Measurements from ENCODE around the gene EIF5B.
A peak's percentile ranks its signal among the peaks of the same experiment; 100 is the strongest.

EIF5B gene

DNA sequence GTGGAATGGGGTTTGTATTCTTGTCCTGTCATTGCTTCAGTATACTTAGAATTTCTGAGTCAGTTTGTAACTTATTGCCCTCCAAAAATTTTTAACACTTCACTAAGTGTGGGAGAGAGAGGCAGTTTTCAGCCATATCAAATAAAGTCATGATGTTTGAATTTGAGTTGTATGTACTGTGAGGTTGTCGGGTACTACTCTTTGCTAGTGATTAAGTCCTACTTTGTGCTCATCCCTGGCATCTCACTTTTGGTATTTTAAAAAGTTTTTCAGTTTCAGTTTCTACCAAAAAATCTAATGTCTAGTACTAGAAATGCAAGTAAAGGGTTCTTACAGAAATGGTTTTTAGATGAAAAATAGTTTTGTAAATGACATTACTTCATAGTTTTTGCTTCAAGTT, 40.7 kb downstream of the EIF5B start:
- Histone ChIP-seq H3K27me3 (replicated peaks; ENCODE audit: control insufficient read depth, insufficient read depth, low read length) (no peaks in the 10 kb centered on the region), H3K36me3 (ENCODE audit: control insufficient read depth, insufficient read depth, low read length) (peaks cover 2% of the 10 kb centered on the region), H3K4me3 (replicated peaks; ENCODE audit: low read depth, low read length) (no peak overlapping the region)
- TF ChIP-seq, protein P1, sequence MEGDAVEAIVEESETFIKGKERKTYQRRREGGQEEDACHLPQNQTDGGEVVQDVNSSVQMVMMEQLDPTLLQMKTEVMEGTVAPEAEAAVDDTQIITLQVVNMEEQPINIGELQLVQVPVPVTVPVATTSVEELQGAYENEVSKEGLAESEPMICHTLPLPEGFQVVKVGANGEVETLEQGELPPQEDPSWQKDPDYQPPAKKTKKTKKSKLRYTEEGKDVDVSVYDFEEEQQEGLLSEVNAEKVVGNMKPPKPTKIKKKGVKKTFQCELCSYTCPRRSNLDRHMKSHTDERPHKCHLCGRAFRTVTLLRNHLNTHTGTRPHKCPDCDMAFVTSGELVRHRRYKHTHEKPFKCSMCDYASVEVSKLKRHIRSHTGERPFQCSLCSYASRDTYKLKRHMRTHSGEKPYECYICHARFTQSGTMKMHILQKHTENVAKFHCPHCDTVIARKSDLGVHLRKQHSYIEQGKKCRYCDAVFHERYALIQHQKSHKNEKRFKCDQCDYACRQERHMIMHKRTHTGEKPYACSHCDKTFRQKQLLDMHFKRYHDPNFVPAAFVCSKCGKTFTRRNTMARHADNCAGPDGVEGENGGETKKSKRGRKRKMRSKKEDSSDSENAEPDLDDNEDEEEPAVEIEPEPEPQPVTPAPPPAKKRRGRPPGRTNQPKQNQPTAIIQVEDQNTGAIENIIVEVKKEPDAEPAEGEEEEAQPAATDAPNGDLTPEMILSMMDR (IDR thresholded peaks at IDR 0.05; ENCODE audit: insufficient read depth, low read length, poor library complexity, severe bottlenecking), result no peak
- no peak for DNase-seq (ENCODE audit: extremely low read depth, insufficient read length)

DNA sequence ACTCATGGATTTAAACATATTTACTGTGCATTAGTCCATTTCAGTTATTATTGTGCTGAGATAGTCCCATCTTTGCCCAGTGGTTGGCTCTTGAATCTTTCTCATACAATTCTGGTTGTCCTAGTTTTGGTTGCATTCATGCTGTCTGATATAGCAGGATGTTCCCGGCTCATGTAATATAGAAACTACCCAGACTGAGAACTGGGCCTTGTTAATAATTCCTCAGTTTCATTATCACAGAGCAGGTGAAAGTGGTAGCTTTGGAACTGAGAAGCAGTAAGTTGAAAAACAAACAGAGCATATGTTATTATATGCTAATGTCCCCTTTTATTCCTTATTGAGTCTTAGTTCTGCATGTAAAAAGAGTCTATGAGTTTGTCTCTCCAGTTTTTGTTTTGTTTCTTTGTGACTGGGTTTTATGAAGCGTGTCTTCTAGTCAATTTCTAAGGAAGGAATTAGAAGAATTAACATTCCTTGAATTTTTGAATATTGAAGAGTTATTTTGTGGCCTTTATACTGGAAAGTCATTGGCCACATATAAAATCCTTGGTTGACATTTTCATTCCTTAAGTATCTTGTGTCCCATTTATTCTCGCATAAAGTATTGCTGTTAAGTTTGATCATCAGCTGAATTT, 43.3 kb downstream of the EIF5B start:
- TF ChIP-seq, protein P1 (IDR thresholded peaks at IDR 0.05; ENCODE audit: insufficient read depth, low read length, poor library complexity, severe bottlenecking), result no peak
- Histone ChIP-seq H3K4me3 (replicated peaks; ENCODE audit: low read depth, low read length) (no peak overlapping the region), H3K27me3 (replicated peaks; ENCODE audit: control insufficient read depth, insufficient read depth, low read length) (no peaks in the 10 kb centered on the region), H3K36me3 (ENCODE audit: control insufficient read depth, insufficient read depth, low read length) (peaks cover 4% of the 10 kb centered on the region)
- peak; percentile 11 for DNase-seq (ENCODE audit: extremely low read depth, insufficient read length)

DNA sequence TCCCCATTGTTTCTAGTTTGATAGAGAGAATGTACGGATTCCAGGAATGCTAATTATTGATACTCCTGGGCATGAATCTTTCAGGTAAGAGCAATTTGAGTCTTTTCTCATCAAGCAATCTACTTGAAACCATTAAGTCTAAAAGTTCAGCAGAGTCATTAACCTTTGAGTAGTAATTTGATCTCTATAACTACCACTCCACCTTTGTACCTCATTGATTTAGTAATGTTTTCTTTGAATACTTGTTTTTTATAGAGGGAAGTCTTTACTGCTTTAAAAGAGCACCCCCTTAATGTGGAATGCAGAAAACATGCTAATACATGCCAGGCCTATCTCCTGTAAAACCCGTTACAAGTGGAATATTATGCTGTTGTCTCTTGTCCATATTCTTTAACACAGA, 45.0 kb downstream of the EIF5B start:
- no peak for DNase-seq (ENCODE audit: extremely low read depth, insufficient read length)
- Histone ChIP-seq H3K27me3 (replicated peaks; ENCODE audit: control insufficient read depth, insufficient read depth, low read length) (no peaks in the 10 kb centered on the region), H3K4me3 (replicated peaks; ENCODE audit: low read depth, low read length) (no peak overlapping the region), H3K36me3 (ENCODE audit: control insufficient read depth, insufficient read depth, low read length) (peaks cover 5% of the 10 kb centered on the region)
- TF ChIP-seq, protein P1 (IDR thresholded peaks at IDR 0.05; ENCODE audit: insufficient read depth, low read length, poor library complexity, severe bottlenecking), result no peak

DNA sequence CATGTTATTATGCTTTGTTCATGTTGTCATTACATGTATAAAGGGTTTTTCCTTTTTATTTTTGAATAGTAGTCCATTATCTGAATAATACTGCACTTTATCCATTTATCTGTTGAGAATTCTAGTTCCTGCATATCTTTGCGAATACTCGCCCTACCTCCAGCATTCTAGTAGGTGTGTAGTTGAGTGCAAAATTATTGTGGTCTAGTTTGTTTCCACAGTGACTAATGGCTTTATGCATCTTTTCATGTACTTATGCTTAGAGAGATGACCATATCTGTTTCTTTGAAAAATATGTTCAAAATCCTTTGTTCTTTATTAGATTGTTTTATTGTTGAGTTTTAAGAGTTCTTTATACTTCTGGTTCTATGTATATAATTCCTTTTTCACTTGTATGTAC, 48.8 kb downstream of the EIF5B start:
- H3K36me3 ChIP-seq (ENCODE audit: control insufficient read depth, insufficient read depth, low read length), result peaks cover 5% of the 10 kb centered on the region

DNA sequence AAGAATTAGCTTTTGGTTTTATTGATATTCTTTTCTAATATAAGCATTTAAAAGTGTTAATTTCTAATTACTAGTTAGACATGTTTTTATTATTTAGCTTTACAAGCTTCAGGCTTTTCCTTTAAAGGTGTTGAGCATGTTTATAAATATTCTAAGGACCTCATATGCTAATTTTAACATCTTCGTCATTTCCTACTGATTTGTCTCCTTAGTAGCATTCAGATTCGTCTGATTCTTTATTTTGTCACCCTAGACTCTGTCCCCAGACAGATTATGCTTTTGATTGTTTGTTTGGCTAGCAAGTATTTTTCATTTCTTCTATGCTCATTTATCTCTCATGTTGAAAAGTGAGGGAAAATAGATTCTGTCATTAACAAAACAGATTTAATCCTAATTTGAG, 51.7 kb downstream of the EIF5B start:
- Histone ChIP-seq H3K4me3 (replicated peaks; ENCODE audit: low read depth, low read length) (no peak overlapping the region), H3K27me3 (replicated peaks; ENCODE audit: control insufficient read depth, insufficient read depth, low read length) (no peaks in the 10 kb centered on the region)

More for the DNA sequence above, 48.8 kb downstream of the EIF5B start:
- no peak overlapping the region for H3K4me3 ChIP-seq (replicated peaks; ENCODE audit: low read depth, low read length)
- DNase-seq (ENCODE audit: extremely low read depth, insufficient read length), result no peak
- TF ChIP-seq, protein P1 (IDR thresholded peaks at IDR 0.05; ENCODE audit: insufficient read depth, low read length, poor library complexity, severe bottlenecking), result no peak
- no peaks in the 10 kb centered on the region for H3K27me3 ChIP-seq (replicated peaks; ENCODE audit: control insufficient read depth, insufficient read depth, low read length)

More for the DNA sequence above, 51.7 kb downstream of the EIF5B start:
- peaks cover 7% of the 10 kb centered on the region for H3K36me3 ChIP-seq (ENCODE audit: control insufficient read depth, insufficient read depth, low read length)
- no peak for DNase-seq (ENCODE audit: extremely low read depth, insufficient read length)
- TF ChIP-seq, protein P1 (IDR thresholded peaks at IDR 0.05; ENCODE audit: insufficient read depth, low read length, poor library complexity, severe bottlenecking), result no peak
